BJ (cell line): Measurements from ENCODE around the gene WDR33. TPM values are rescaled to one million over a fixed set of nuclear protein-coding genes. Genes with fewer than 3 reads are reported as not detected.

ENCODE experiments used
- CTCF ChIA-PET: fragments of 350-600 bp; formaldehyde crosslinking; extraction: SDS; loops from one replicate; lab custom pipeline; 2021; ENCODE audit warnings: antibody characterized with exemption, inconsistent platforms; lab: Yijun Ruan, JAX
- POLR2A ChIA-PET: fragments of 300-600 bp; sonication (Branson Sonifier 250); formaldehyde crosslinking; extraction: SDS; loops from one replicate; lab custom pipeline; 2021; ENCODE audit warnings: antibody characterized with exemption; lab: Charles Lee
- DNase-seq: peaks from one replicate; pipeline ENCODE4 v3.0.0-alpha.2; 2011; ENCODE audit warnings: low read depth
- H3K27me3 ChIP-seq: 2 replicates; pipeline ENCODE4 v1.6.0; 2011; ENCODE audit warnings: low read length; ENCODE audit not compliant: control insufficient read depth, insufficient read depth
- H3K36me3 ChIP-seq: 2 replicates; pipeline ENCODE4 v1.5.1; 2011; ENCODE audit warnings: low read length; ENCODE audit not compliant: control insufficient read depth, insufficient read depth
- H3K4me3 ChIP-seq: 2 replicates; pipeline ENCODE4 v1.5.1; 2011; ENCODE audit warnings: low read depth, mild to moderate bottlenecking, control low read depth, low read length
- polyA plus RNA-seq: library from polyadenylated mRNA; depleted of rRNA; stranded (reverse); fragments of >200 nt; gene quantifications from 2 replicates; pipeline ENCODE4 v1.2.3, GENCODE V29; 2011
- TF ChIP-seq, protein P1 (sequence below): IDR thresholded peaks from 2 replicates; pipeline ENCODE4 v1.5.1; 2011; ENCODE audit warnings: low read depth, mild to moderate bottlenecking, control low read depth, inconsistent platforms, low read length, moderate library complexity; ENCODE audit not compliant: insufficient read depth

The WDR33 gene
- polyA plus RNA-seq, 1 experiment: 14.8 TPM

- Histone ChIP-seq H3K4me3 (no peak overlapping the region), H3K27me3 (no peaks in the 10 kb centered on the region), H3K36me3 (peaks cover 12% of the 10 kb centered on the region)
- DNase-seq: no peak
- POLR2A ChIA-PET: no interaction called here
- CTCF ChIA-PET: interaction anchor here (1.0 kb wide), 1 partner anchor 11 kb away, joined by 3 read pairs; no protein-coding TSS in a partner anchor
- TF ChIP-seq, protein P1, sequence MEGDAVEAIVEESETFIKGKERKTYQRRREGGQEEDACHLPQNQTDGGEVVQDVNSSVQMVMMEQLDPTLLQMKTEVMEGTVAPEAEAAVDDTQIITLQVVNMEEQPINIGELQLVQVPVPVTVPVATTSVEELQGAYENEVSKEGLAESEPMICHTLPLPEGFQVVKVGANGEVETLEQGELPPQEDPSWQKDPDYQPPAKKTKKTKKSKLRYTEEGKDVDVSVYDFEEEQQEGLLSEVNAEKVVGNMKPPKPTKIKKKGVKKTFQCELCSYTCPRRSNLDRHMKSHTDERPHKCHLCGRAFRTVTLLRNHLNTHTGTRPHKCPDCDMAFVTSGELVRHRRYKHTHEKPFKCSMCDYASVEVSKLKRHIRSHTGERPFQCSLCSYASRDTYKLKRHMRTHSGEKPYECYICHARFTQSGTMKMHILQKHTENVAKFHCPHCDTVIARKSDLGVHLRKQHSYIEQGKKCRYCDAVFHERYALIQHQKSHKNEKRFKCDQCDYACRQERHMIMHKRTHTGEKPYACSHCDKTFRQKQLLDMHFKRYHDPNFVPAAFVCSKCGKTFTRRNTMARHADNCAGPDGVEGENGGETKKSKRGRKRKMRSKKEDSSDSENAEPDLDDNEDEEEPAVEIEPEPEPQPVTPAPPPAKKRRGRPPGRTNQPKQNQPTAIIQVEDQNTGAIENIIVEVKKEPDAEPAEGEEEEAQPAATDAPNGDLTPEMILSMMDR: no peak
These were observed 89.5 kb downstream of the WDR33 start for GRCh38 chr2:127721311-127721977.

DNA sequence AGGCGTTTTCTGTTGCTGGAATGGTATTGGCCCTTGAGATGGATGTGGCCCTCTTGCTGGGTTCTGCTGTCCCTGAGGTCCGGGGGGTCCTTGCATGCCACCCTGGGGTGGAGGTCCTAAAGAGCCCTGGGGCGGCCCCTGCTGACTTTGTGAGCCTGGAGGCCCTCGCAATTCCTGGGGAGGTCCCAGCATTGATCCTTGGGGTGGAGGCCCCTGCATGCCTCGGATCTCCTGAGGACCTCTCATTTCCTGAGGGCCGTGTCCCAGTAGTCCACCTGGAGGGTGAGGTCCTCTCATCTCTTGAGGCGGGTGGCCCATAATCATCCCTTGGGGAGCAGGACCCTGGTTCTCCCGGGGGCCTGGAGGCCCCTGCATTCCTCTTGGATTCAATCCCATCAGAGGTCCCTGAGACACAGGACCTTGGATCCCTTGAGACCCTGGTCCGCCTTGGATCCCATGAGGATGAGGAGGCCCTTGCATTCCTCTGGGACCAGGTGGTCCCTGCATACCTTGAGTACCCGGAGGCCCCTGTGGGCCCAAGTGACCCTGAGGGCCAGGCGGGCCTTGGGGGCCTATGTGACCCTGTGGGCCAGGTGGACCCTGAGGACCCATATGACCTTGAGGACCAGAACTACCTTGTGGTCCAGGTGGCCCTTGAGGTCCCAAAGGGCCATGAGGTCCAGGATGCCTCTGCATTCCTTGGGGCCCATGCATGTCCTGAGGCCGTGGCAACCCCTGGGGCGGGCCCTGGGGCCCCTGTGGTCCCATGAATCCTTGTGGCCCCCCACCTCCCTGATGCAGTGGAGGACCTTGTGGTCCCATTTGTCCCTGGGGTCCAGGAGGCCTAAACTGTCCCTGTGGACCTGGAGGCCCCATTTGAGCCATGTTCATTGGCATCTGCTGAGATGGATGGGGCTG, 91.4 kb downstream of the WDR33 start:
- H3K36me3 ChIP-seq: peaks cover 10% of the 10 kb centered on the region
- no peaks in the 10 kb centered on the region for H3K27me3 ChIP-seq
- H3K4me3 ChIP-seq: no peak overlapping the region
- ChIA-PET POLR2A (no interaction called here), CTCF (no interaction called here)
- TF ChIP-seq, protein P1: no peak
- DNase-seq: no peak

GRCh38 chr2:127718271-127718670, 92.7 kb downstream of the WDR33 start:
- Histone ChIP-seq H3K36me3 (peaks cover 12% of the 10 kb centered on the region), H3K27me3 (no peaks in the 10 kb centered on the region), H3K4me3 (no peak overlapping the region)
- CTCF ChIA-PET: interaction anchor here (1.2 kb wide), 1 partner anchor 9 kb away, joined by 3 read pairs; no protein-coding TSS in a partner anchor
- POLR2A ChIA-PET: no interaction called here
- DNase-seq: no peak
- TF ChIP-seq, protein P1: no peak

GRCh38 chr2:127715778-127716449, 95.1 kb downstream of the WDR33 start:
- H3K4me3 ChIP-seq: no peak overlapping the region
- DNase-seq: no peak
- TF ChIP-seq, protein P1: no peak
- H3K27me3 ChIP-seq: no peaks in the 10 kb centered on the region
- CTCF ChIA-PET: no interaction called here
- POLR2A ChIA-PET: no interaction called here
- H3K36me3 ChIP-seq: peaks cover 12% of the 10 kb centered on the region
